ENCODE results near the gene OLFM3. TPM values are rescaled to one million over a fixed set of nuclear protein-coding genes. Genes with fewer than 3 reads are reported as not detected.

Gene OLFM3
- total RNA-seq, 4 donors from 2014 or later = not detected

GRCh38 chr1:101943237-101943636 lies 53.5 kb downstream of the OLFM3 start:
- no peak overlapping the region for H3K4me3 ChIP-seq (ENCODE audit: low read depth, poor library complexity, severe bottlenecking)
- intact Hi-C loops (cut with DNase I; ENCODE audit: low total_unique reads) = no loop called here
- no peak for TF ChIP-seq POLR2A (IDR thresholded peaks at IDR 0.05)
- TF ChIP-seq CTCF (IDR thresholded peaks at IDR 0.05) = no peak
- WGBS, 2 donors = 55 to 80% methylated on average over 3 of the region's 3 CpGs
- no peak for DNase-seq (ENCODE audit: low spot score in 2 of 2)

- 54 to 57% methylated on average over 3 of the region's 3 CpGs for WGBS, 2 donors
- no peak overlapping the region for H3K4me3 ChIP-seq (ENCODE audit: low read depth, poor library complexity, severe bottlenecking)
- intact Hi-C loops (cut with DNase I; ENCODE audit: low total_unique reads) = no loop called here
- no peak for DNase-seq (ENCODE audit: low spot score in 2 of 2)
- TF ChIP-seq CTCF (IDR thresholded peaks at IDR 0.05) (no peak), POLR2A (IDR thresholded peaks at IDR 0.05) (no peak)
Measured at GRCh38 chr1:101942516-101943193, 54.1 kb downstream of the OLFM3 start.

GRCh38 chr1:101938681-101939080 lies 58.0 kb downstream of the OLFM3 start:
- 0 to 48% methylated on average over 1 of the region's 1 CpG for WGBS, 2 donors
- no peak for DNase-seq (ENCODE audit: low spot score in 2 of 2)
- TF ChIP-seq CTCF (IDR thresholded peaks at IDR 0.05) (no peak), POLR2A (IDR thresholded peaks at IDR 0.05) (no peak)
- intact Hi-C loops (cut with DNase I; ENCODE audit: low total_unique reads) = no loop called here
- H3K4me3 ChIP-seq (ENCODE audit: low read depth, poor library complexity, severe bottlenecking) = no peak overlapping the region

- WGBS, 2 donors = 48 to 52% methylated on average over 1 of the region's 1 CpG
- no peak overlapping the region for H3K4me3 ChIP-seq (ENCODE audit: low read depth, poor library complexity, severe bottlenecking)
- no peak for TF ChIP-seq CTCF (IDR thresholded peaks at IDR 0.05)
- TF ChIP-seq POLR2A (IDR thresholded peaks at IDR 0.05) = no peak
- no peak for DNase-seq (ENCODE audit: low spot score in 2 of 2)
- intact Hi-C loops (cut with DNase I; ENCODE audit: low total_unique reads) = no loop called here
Measured at GRCh38 chr1:101929343-101929742, 67.4 kb downstream of the OLFM3 start.

GRCh38 chr1:101928829-101929228 lies 67.9 kb downstream of the OLFM3 start:
- no peak for DNase-seq (ENCODE audit: low spot score in 2 of 2)
- intact Hi-C loops (cut with DNase I; ENCODE audit: low total_unique reads) = no loop called here
- 56 to 60% methylated on average over 1 of the region's 1 CpG for WGBS, 2 donors
- H3K4me3 ChIP-seq (ENCODE audit: low read depth, poor library complexity, severe bottlenecking) = no peak overlapping the region
- TF ChIP-seq CTCF (IDR thresholded peaks at IDR 0.05) = no peak
- TF ChIP-seq POLR2A (IDR thresholded peaks at IDR 0.05) = no peak

GRCh38 chr1:101924700-101925099 lies 72.0 kb downstream of the OLFM3 start:
- intact Hi-C loops (cut with DNase I; ENCODE audit: low total_unique reads) = no loop called here
- H3K4me3 ChIP-seq (ENCODE audit: low read depth, poor library complexity, severe bottlenecking) = no peak overlapping the region
- no peak for TF ChIP-seq POLR2A (IDR thresholded peaks at IDR 0.05)
- no peak for DNase-seq (ENCODE audit: low spot score in 2 of 2)

All from lower leg skin (tissue), 4 donors.